ENCODE results near the gene MED13L. TPM values are rescaled to one million over a fixed set of nuclear protein-coding genes. Genes with fewer than 3 reads are reported as not detected.

MED13L gene
- total and polyA plus RNA-seq, 4 donors = 7.9 to 94.0 (median 37.7) TPM

GRCh38 chr12:115930336-115930735 lies 347.2 kb downstream of the MED13L start:
- Histone ChIP-seq H3K9ac (ENCODE audit: low read depth in 1 of 2, low read length in 2 of 2) (no peak overlapping the region), H3K27ac (ENCODE audit: low read depth in 1 of 2, low read length in 2 of 2) (no peak overlapping the region), H3K27me3 (ENCODE audit: control insufficient read depth in 4 of 4, insufficient read depth in 4 of 4, low read length in 3 of 4) (no peaks in the 10 kb centered on the region), H3K4me1 (ENCODE audit: control insufficient read depth in 4 of 4, insufficient read depth in 4 of 4, low read length in 3 of 4) (no peaks in the 10 kb centered on the region), H3K4me3 (ENCODE audit: low read depth in 1 of 3, low read length in 3 of 3) (no peak overlapping the region), H3K36me3 (ENCODE audit: control insufficient read depth in 4 of 4, insufficient read depth in 3 of 4, low read depth in 1 of 4, low read length in 3 of 4) (no peaks in the 10 kb centered on the region), H3K9me3 (ENCODE audit: control insufficient read depth in 4 of 4, low read length in 3 of 4) (no peaks in the 10 kb centered on the region)
- 80% methylated on average over 5 of the region's 5 CpGs for WGBS
- no peak for DNase-seq (ENCODE audit: low spot score)
- TF ChIP-seq RXRA (IDR thresholded peaks at IDR 0.05) = no peak
- no peak for TF ChIP-seq REST (IDR thresholded peaks at IDR 0.05)
- no peak for TF ChIP-seq FOXA1 (IDR thresholded peaks at IDR 0.05)
- no peak for TF ChIP-seq JUND (IDR thresholded peaks at IDR 0.05)
- TF ChIP-seq, protein P1, sequence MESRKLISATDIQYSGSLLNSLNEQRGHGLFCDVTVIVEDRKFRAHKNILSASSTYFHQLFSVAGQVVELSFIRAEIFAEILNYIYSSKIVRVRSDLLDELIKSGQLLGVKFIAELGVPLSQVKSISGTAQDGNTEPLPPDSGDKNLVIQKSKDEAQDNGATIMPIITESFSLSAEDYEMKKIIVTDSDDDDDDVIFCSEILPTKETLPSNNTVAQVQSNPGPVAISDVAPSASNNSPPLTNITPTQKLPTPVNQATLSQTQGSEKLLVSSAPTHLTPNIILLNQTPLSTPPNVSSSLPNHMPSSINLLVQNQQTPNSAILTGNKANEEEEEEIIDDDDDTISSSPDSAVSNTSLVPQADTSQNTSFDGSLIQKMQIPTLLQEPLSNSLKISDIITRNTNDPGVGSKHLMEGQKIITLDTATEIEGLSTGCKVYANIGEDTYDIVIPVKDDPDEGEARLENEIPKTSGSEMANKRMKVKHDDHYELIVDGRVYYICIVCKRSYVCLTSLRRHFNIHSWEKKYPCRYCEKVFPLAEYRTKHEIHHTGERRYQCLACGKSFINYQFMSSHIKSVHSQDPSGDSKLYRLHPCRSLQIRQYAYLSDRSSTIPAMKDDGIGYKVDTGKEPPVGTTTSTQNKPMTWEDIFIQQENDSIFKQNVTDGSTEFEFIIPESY (IDR thresholded peaks at IDR 0.05) = no peak
- TF ChIP-seq RAD21 (IDR thresholded peaks at IDR 0.05) = no peak
- no peak for TF ChIP-seq GABPA (IDR thresholded peaks at IDR 0.05 in 1 of 2, conservative IDR thresholded peaks at IDR 0.05 in 1 of 2)
- no peak for TF ChIP-seq ATF3 (IDR thresholded peaks at IDR 0.05)
- TF ChIP-seq HNF4A (conservative IDR thresholded peaks at IDR 0.05) = no peak
- no peak for TF ChIP-seq MAX (IDR thresholded peaks at IDR 0.05)
- no peak for TF ChIP-seq EGR1 (IDR thresholded peaks at IDR 0.05; ENCODE audit: low read depth in 2 of 2)
- TF ChIP-seq TAF1 (conservative IDR thresholded peaks at IDR 0.05) = no peak
- TF ChIP-seq YY1 (IDR thresholded peaks at IDR 0.05) = no peak

DNA sequence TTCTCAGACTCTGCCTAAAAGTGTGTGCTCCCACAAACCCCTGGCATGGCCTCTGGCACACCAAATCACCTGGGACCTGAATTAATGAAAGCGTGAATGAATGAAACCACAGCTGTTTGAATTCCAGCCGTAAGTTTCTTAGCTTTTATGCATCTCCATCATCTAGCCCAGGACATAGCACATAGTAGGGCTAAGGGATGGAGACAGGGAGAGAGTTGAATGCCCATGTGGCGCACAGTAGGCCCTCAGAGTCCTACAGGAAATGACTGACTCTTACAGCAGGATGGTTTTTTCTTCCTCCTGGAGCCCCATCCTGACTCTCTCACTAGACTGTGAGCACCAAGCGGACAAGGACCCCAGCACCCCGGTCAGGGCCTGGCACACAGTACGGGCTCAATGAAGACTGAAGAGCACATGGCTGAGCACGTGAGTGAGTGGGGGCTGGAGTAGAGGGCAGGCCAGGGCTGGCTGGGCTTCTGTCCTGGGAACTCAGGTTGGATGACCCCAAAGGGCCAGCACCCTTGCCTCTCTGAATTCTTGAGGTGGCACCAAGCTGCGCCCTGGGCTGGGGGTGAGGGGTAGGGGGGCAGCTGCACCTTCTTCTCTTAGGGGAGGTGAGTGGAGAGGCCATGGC lies 351.3 kb downstream of the MED13L start:
- no peaks in the 10 kb centered on the region for H3K4me1 ChIP-seq (ENCODE audit: control insufficient read depth in 4 of 4, insufficient read depth in 4 of 4, low read length in 3 of 4)
- no peak overlapping the region for H3K9ac ChIP-seq (ENCODE audit: low read depth in 1 of 2, low read length in 2 of 2)
- no peaks in the 10 kb centered on the region for H3K36me3 ChIP-seq (ENCODE audit: control insufficient read depth in 4 of 4, insufficient read depth in 3 of 4, low read depth in 1 of 4, low read length in 3 of 4)
- no peaks in the 10 kb centered on the region for H3K9me3 ChIP-seq (ENCODE audit: control insufficient read depth in 4 of 4, low read length in 3 of 4)
- no peak overlapping the region for H3K4me3 ChIP-seq (ENCODE audit: low read depth in 1 of 3, low read length in 3 of 3)
- no peak for DNase-seq (ENCODE audit: low spot score)
- no peak overlapping the region for H3K27ac ChIP-seq (ENCODE audit: low read depth in 1 of 2, low read length in 2 of 2)
- WGBS = 80% methylated on average over 8 of the region's 8 CpGs
- no peaks in the 10 kb centered on the region for H3K27me3 ChIP-seq (ENCODE audit: control insufficient read depth in 4 of 4, insufficient read depth in 4 of 4, low read length in 3 of 4)
- TF ChIP-seq HNF4A (conservative IDR thresholded peaks at IDR 0.05) (no peak), HNF4G (IDR thresholded peaks at IDR 0.05) (no peak), YY1 (IDR thresholded peaks at IDR 0.05) (no peak), ATF3 (IDR thresholded peaks at IDR 0.05) (no peak), EGR1 (IDR thresholded peaks at IDR 0.05; ENCODE audit: low read depth in 2 of 2) (no peak), CTCF (IDR thresholded peaks at IDR 0.05; ENCODE audit: low read depth, low read length, missing input control) (no peak), MAX (IDR thresholded peaks at IDR 0.05) (no peak), RAD21 (IDR thresholded peaks at IDR 0.05) (no peak), RXRA (IDR thresholded peaks at IDR 0.05) (no peak), JUND (IDR thresholded peaks at IDR 0.05) (no peak), NR2F2 (IDR thresholded peaks at IDR 0.05) (no peak), TAF1 (conservative IDR thresholded peaks at IDR 0.05) (no peak), FOXA1 (IDR thresholded peaks at IDR 0.05) (no peak)
- TF ChIP-seq, protein P1 (IDR thresholded peaks at IDR 0.05) = no peak
